ENCODE results near the gene DEPP1.

The DEPP1 gene

DNA sequence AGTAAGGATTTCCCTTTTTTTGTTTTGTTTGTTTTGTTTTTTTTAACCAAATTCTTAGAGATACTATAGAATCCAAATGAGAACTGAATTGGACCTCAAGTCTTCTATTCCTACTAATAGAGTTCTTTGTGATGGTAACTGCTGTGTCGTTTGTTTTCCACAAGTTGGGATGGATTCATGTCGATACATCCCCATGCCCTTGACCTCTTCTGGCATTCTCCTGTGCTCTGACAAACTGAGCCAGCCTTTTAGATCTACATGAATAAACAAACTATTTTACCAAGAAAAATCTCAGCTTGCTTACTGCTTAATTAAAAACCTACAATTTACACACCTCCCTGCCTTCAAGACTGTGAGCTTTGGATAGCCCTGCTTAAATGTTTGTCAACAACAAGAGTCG is 26.1 kb upstream of the DEPP1 start:
- TF ChIP-seq ZSCAN23 (tag by site-specific recombination; IDR thresholded peaks at IDR 0.05) (no peak), ZNF76 (tag by site-specific recombination; IDR thresholded peaks at IDR 0.05; ENCODE audit: borderline replicate concordance, low read depth) (no peak), ZNF707 (tag by site-specific recombination; IDR thresholded peaks at IDR 0.05) (no peak), ZNF248 (tag by site-specific recombination; IDR thresholded peaks at IDR 0.05) (no peak), ZBTB20 (tag by site-specific recombination; IDR thresholded peaks at IDR 0.05) (no peak), ZNF10 (tag by site-specific recombination; IDR thresholded peaks at IDR 0.05) (no peak), ZNF350 (tag by site-specific recombination; IDR thresholded peaks at IDR 0.05) (no peak), KLF16 (tag by site-specific recombination; IDR thresholded peaks at IDR 0.05) (no peak), ZNF510 (tag by site-specific recombination; IDR thresholded peaks at IDR 0.05; ENCODE audit: insufficient replicate concordance) (no peak), ZNF629 (tag by site-specific recombination; IDR thresholded peaks at IDR 0.05) (no peak), PRDM1 (tag by site-specific recombination; IDR thresholded peaks at IDR 0.05) (no peak), ZNF626 (tag by site-specific recombination; IDR thresholded peaks at IDR 0.05) (no peak), IKZF3 (tag by site-specific recombination; IDR thresholded peaks at IDR 0.05) (no peak)
- TF ChIP-seq, protein P1, sequence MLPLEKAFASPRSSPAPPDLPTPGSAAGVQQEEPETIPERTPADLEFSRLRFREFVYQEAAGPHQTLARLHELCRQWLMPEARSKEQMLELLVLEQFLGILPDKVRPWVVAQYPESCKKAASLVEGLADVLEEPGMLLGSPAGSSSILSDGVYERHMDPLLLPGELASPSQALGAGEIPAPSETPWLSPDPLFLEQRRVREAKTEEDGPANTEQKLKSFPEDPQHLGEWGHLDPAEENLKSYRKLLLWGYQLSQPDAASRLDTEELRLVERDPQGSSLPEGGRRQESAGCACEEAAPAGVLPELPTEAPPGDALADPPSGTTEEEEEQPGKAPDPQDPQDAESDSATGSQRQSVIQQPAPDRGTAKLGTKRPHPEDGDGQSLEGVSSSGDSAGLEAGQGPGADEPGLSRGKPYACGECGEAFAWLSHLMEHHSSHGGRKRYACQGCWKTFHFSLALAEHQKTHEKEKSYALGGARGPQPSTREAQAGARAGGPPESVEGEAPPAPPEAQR (tag by site-specific recombination; IDR thresholded peaks at IDR 0.05), result no peak
- TF ChIP-seq, protein P2, sequence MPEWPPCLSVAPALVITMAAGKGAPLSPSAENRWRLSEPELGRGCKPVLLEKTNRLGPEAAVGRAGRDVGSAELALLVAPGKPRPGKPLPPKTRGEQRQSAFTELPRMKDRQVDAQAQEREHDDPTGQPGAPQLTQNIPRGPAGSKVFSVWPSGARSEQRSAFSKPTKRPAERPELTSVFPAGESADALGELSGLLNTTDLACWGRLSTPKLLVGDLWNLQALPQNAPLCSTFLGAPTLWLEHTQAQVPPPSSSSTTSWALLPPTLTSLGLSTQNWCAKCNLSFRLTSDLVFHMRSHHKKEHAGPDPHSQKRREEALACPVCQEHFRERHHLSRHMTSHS (tag by site-specific recombination; IDR thresholded peaks at IDR 0.05), result no peak
- H3K9me3 ChIP-seq (ENCODE audit: control insufficient read depth, insufficient read depth, low read depth, low read length), result no peaks in the 10 kb centered on the region
- ChIA-PET CTCF (interaction anchor here (1.2 kb wide), 1 partner anchor 41 kb away, joined by 6 read pairs; no protein-coding TSS in a partner anchor), POLR2A (no interaction called here)
- H3K4me1 ChIP-seq (ENCODE audit: control insufficient read depth, insufficient read depth, low read length), result no peaks in the 10 kb centered on the region
- H3K4me3 ChIP-seq (ENCODE audit: low read depth, low read length), result no peak overlapping the region
- no peak overlapping the region for H3K27ac ChIP-seq (ENCODE audit: extremely low read depth, low read depth, low read length)
- no peaks in the 10 kb centered on the region for H3K36me3 ChIP-seq (ENCODE audit: control insufficient read depth in 2 of 2, insufficient read depth in 1 of 2, low read length in 2 of 2)

DNA sequence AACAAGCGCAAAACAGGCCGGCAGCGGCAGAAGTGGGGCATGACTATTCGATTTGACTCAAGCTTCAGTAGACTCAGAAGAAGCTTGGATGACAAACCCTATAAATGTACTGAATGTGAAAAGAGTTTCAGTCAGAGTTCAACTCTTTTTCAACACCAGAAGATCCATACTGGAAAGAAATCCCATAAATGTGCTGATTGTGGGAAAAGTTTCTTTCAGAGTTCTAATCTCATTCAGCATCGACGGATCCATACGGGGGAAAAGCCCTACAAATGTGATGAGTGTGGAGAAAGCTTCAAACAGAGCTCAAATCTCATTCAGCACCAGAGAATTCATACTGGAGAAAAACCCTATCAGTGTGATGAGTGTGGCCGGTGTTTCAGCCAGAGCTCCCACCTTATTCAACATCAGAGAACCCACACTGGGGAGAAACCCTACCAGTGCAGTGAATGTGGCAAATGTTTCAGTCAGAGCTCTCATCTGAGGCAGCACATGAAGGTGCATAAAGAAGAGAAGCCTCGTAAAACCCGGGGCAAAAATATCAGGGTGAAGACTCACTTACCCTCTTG is 24.9 kb upstream of the DEPP1 start:
- POLR2A ChIA-PET, result no interaction called here
- Histone ChIP-seq H3K9me3 (ENCODE audit: control insufficient read depth, insufficient read depth, low read depth, low read length) (no peaks in the 10 kb centered on the region), H3K4me3 (ENCODE audit: low read depth, low read length) (no peak overlapping the region), H3K4me1 (ENCODE audit: control insufficient read depth, insufficient read depth, low read length) (no peaks in the 10 kb centered on the region), H3K27ac (ENCODE audit: extremely low read depth, low read depth, low read length) (no peak overlapping the region), H3K36me3 (ENCODE audit: control insufficient read depth in 2 of 2, insufficient read depth in 1 of 2, low read length in 2 of 2) (no peaks in the 10 kb centered on the region)
- CTCF ChIA-PET, result interaction anchor here (0.6 to 1.2 kb wide), 2 partner anchors 39 to 46 kb away, joined by 5 to 6 read pairs; no protein-coding TSS in a partner anchor
- TF ChIP-seq, protein P3, sequence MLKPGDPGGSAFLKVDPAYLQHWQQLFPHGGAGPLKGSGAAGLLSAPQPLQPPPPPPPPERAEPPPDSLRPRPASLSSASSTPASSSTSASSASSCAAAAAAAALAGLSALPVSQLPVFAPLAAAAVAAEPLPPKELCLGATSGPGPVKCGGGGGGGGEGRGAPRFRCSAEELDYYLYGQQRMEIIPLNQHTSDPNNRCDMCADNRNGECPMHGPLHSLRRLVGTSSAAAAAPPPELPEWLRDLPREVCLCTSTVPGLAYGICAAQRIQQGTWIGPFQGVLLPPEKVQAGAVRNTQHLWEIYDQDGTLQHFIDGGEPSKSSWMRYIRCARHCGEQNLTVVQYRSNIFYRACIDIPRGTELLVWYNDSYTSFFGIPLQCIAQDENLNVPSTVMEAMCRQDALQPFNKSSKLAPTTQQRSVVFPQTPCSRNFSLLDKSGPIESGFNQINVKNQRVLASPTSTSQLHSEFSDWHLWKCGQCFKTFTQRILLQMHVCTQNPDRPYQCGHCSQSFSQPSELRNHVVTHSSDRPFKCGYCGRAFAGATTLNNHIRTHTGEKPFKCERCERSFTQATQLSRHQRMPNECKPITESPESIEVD (tag by site-specific recombination; IDR thresholded peaks at IDR 0.05), result no peak
- TF ChIP-seq ZNF596 (tag by site-specific recombination; IDR thresholded peaks at IDR 0.05) (no peak), ZNF274 (IDR thresholded peaks at IDR 0.05; ENCODE audit: low read length) (no peak; the same call in 1 of the 2 replicates), ZNF274 (tag by site-specific recombination; IDR thresholded peaks at IDR 0.05; ENCODE audit: borderline replicate concordance) (peak; percentile 61; the same call in 1 of the 2 replicates), ZSCAN23 (tag by site-specific recombination; IDR thresholded peaks at IDR 0.05) (no peak), TRIM28 (IDR thresholded peaks at IDR 0.05; ENCODE audit: borderline replicate concordance, low read length) (peak; percentile 21; the same call in 1 of the 2 replicates), ZNF670 (tag by site-specific recombination; IDR thresholded peaks at IDR 0.05; ENCODE audit: low read depth) (no peak), ZBTB17 (tag by site-specific recombination; IDR thresholded peaks at IDR 0.05) (no peak), SETDB1 (IDR thresholded peaks at IDR 0.05; ENCODE audit: insufficient read length, low read length) (peak; percentile 14)
- TF ChIP-seq, protein P4, sequence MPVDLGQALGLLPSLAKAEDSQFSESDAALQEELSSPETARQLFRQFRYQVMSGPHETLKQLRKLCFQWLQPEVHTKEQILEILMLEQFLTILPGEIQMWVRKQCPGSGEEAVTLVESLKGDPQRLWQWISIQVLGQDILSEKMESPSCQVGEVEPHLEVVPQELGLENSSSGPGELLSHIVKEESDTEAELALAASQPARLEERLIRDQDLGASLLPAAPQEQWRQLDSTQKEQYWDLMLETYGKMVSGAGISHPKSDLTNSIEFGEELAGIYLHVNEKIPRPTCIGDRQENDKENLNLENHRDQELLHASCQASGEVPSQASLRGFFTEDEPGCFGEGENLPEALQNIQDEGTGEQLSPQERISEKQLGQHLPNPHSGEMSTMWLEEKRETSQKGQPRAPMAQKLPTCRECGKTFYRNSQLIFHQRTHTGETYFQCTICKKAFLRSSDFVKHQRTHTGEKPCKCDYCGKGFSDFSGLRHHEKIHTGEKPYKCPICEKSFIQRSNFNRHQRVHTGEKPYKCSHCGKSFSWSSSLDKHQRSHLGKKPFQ (tag by site-specific recombination; IDR thresholded peaks at IDR 0.05), result no peak
- TF ChIP-seq, protein P5, sequence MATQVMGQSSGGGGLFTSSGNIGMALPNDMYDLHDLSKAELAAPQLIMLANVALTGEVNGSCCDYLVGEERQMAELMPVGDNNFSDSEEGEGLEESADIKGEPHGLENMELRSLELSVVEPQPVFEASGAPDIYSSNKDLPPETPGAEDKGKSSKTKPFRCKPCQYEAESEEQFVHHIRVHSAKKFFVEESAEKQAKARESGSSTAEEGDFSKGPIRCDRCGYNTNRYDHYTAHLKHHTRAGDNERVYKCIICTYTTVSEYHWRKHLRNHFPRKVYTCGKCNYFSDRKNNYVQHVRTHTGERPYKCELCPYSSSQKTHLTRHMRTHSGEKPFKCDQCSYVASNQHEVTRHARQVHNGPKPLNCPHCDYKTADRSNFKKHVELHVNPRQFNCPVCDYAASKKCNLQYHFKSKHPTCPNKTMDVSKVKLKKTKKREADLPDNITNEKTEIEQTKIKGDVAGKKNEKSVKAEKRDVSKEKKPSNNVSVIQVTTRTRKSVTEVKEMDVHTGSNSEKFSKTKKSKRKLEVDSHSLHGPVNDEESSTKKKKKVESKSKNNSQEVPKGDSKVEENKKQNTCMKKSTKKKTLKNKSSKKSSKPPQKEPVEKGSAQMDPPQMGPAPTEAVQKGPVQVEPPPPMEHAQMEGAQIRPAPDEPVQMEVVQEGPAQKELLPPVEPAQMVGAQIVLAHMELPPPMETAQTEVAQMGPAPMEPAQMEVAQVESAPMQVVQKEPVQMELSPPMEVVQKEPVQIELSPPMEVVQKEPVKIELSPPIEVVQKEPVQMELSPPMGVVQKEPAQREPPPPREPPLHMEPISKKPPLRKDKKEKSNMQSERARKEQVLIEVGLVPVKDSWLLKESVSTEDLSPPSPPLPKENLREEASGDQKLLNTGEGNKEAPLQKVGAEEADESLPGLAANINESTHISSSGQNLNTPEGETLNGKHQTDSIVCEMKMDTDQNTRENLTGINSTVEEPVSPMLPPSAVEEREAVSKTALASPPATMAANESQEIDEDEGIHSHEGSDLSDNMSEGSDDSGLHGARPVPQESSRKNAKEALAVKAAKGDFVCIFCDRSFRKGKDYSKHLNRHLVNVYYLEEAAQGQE (tag by site-specific recombination; IDR thresholded peaks at IDR 0.05), result no peak
